ENCODE results near the gene ADAM10.
"Not testable (repeated sequence)": the region's sequence is repeated elsewhere in the genome, so short reads cannot be mapped to it uniquely, and the experiment has no call there.

Gene ADAM10

GRCh38 chr15:58669108-58669507 lies 80.4 kb downstream of the ADAM10 start:
- no peak for DNase-seq

GRCh38 chr15:58666957-58667356 lies 82.5 kb downstream of the ADAM10 start:
- DNase-seq: no peak

- DNase-seq: no peak
Measured at GRCh38 chr15:58665672-58666071, 83.8 kb downstream of the ADAM10 start.

- DNase-seq: no peak
Measured at GRCh38 chr15:58650102-58650501, 99.4 kb downstream of the ADAM10 start.

GRCh38 chr15:58649175-58649574 lies 100.3 kb downstream of the ADAM10 start:
- no peak for DNase-seq

GRCh38 chr15:58643996-58644395 lies 105.5 kb downstream of the ADAM10 start:
- DNase-seq: no peak

- no peak for DNase-seq
Measured at GRCh38 chr15:58641660-58642059, 107.8 kb downstream of the ADAM10 start.

- no peak for DNase-seq
Measured at GRCh38 chr15:58639992-58640391, 109.5 kb downstream of the ADAM10 start.

GRCh38 chr15:58639002-58639756 lies 110.3 kb downstream of the ADAM10 start:
- DNase-seq: no peak

GRCh38 chr15:58632789-58633188 lies 116.7 kb downstream of the ADAM10 start:
- no peak for DNase-seq

GRCh38 chr15:58631319-58631718 lies 118.2 kb downstream of the ADAM10 start:
- no peak for DNase-seq

- no peak for DNase-seq
Measured at GRCh38 chr15:58629625-58630024, 119.9 kb downstream of the ADAM10 start.

- DNase-seq: no peak
Measured at GRCh38 chr15:58628206-58628947, 121.1 kb downstream of the ADAM10 start.

GRCh38 chr15:58627701-58628100 lies 121.8 kb downstream of the ADAM10 start:
- no peak for DNase-seq

- DNase-seq: no peak
Measured at GRCh38 chr15:58627046-58627445, 122.5 kb downstream of the ADAM10 start.

- no peak for DNase-seq
Measured at GRCh38 chr15:58626378-58626777, 123.1 kb downstream of the ADAM10 start.

GRCh38 chr15:58622877-58623276 lies 126.6 kb downstream of the ADAM10 start:
- no peak for DNase-seq

GRCh38 chr15:58620268-58620667 lies 129.2 kb downstream of the ADAM10 start:
- DNase-seq: not testable (repeated sequence)

- no peak for DNase-seq
Measured at GRCh38 chr15:58616171-58616570, 133.3 kb downstream of the ADAM10 start.

- DNase-seq: no peak
Measured at GRCh38 chr15:58611731-58612676, 137.5 kb downstream of the ADAM10 start.

- DNase-seq: no peak
Measured at GRCh38 chr15:58608711-58609110, 140.8 kb downstream of the ADAM10 start.

- no peak for DNase-seq
Measured at GRCh38 chr15:58608129-58608590, 141.3 kb downstream of the ADAM10 start.

- no peak for DNase-seq
Measured at GRCh38 chr15:58606577-58607080, 142.9 kb downstream of the ADAM10 start.
